Stimulated activated CD4-positive, alpha-beta T cell treated with anti-CD3 and anti-CD28 coated beads, Interleukin-1b, Interleukin-23, amount 100 ng/mL, for 48 hours (primary cell): ENCODE results near the gene PDXK.

Source experiments
- DNase-seq: peaks from one replicate; pipeline ENCODE4 v3.0.0-alpha.2; 2020

Gene PDXK

GRCh38 chr21:43744725-43745124 is 25.8 kb downstream of the PDXK start:
- DNase-seq, result no peak

- DNase-seq, result no peak
These were observed 27.0 kb downstream of the PDXK start for GRCh38 chr21:43745772-43746517.

GRCh38 chr21:43748622-43749021 is 29.7 kb downstream of the PDXK start:
- DNase-seq, result no peak

GRCh38 chr21:43749651-43750262 is 30.8 kb downstream of the PDXK start:
- no peak for DNase-seq

- no peak for DNase-seq
These were observed 31.6 kb downstream of the PDXK start for GRCh38 chr21:43750339-43751033.

GRCh38 chr21:43751955-43752591 is 33.1 kb downstream of the PDXK start:
- no peak for DNase-seq

GRCh38 chr21:43752758-43753438 is 34.0 kb downstream of the PDXK start:
- no peak for DNase-seq

GRCh38 chr21:43753439-43753799 is 34.5 kb downstream of the PDXK start:
- DNase-seq, result no peak

- no peak for DNase-seq
These were observed 36.2 kb downstream of the PDXK start for GRCh38 chr21:43754948-43755781.

GRCh38 chr21:43755820-43756594 is 37.1 kb downstream of the PDXK start:
- no peak for DNase-seq

- no peak for DNase-seq
These were observed 38.7 kb downstream of the PDXK start for GRCh38 chr21:43757601-43758000.

GRCh38 chr21:43758111-43758641 is 39.2 kb downstream of the PDXK start:
- DNase-seq, result no peak

- DNase-seq, result no peak
These were observed 39.9 kb downstream of the PDXK start for GRCh38 chr21:43758811-43759210.

- no peak for DNase-seq
These were observed 40.7 kb downstream of the PDXK start for GRCh38 chr21:43759651-43760050.

- no peak for DNase-seq
These were observed 41.5 kb downstream of the PDXK start for GRCh38 chr21:43760391-43760958.

GRCh38 chr21:43761886-43762285 is 43.0 kb downstream of the PDXK start:
- DNase-seq, result no peak

GRCh38 chr21:43762303-43763128 is 43.6 kb downstream of the PDXK start:
- DNase-seq, result no peak

GRCh38 chr21:43763901-43764523 is 45.1 kb downstream of the PDXK start:
- DNase-seq, result no peak
